ENCODE data around the gene FRMD5. TPM values are rescaled to one million over a fixed set of nuclear protein-coding genes. Genes with fewer than 3 reads are reported as not detected.

The FRMD5 gene
- total RNA-seq, 1 experiment from 2014 or later, result 3.9 TPM

GRCh38 chr15:44099671-44100070 lies 95.4 kb downstream of the FRMD5 start:
- H2BK12ac ChIP-seq (ENCODE audit: insufficient read length, low read depth, low read length), result no peak overlapping the region
- no peaks in the 10 kb centered on the region for H3K4me1 ChIP-seq (ENCODE audit: insufficient read depth, low read length)
- no peak overlapping the region for H3K4me2 ChIP-seq (ENCODE audit: insufficient read depth, insufficient read length, low read length)
- H2AK5ac ChIP-seq (ENCODE audit: insufficient read length, low read length), result no peak overlapping the region
- no peak overlapping the region for H3K18ac ChIP-seq (ENCODE audit: insufficient read length, low read depth, low read length)
- TF ChIP-seq, protein P1, sequence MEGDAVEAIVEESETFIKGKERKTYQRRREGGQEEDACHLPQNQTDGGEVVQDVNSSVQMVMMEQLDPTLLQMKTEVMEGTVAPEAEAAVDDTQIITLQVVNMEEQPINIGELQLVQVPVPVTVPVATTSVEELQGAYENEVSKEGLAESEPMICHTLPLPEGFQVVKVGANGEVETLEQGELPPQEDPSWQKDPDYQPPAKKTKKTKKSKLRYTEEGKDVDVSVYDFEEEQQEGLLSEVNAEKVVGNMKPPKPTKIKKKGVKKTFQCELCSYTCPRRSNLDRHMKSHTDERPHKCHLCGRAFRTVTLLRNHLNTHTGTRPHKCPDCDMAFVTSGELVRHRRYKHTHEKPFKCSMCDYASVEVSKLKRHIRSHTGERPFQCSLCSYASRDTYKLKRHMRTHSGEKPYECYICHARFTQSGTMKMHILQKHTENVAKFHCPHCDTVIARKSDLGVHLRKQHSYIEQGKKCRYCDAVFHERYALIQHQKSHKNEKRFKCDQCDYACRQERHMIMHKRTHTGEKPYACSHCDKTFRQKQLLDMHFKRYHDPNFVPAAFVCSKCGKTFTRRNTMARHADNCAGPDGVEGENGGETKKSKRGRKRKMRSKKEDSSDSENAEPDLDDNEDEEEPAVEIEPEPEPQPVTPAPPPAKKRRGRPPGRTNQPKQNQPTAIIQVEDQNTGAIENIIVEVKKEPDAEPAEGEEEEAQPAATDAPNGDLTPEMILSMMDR (conservative IDR thresholded peaks at IDR 0.05), result no peak
- H3K23ac ChIP-seq (ENCODE audit: insufficient read length, low read depth, low read length), result no peak overlapping the region
- H3K27me3 ChIP-seq (ENCODE audit: insufficient read depth, low read length), result no peaks in the 10 kb centered on the region
- H3K9ac ChIP-seq (ENCODE audit: extremely low read depth, insufficient read length, low read length), result no peak overlapping the region
- no peaks in the 10 kb centered on the region for H3K27me3 Mint-ChIP-seq (ENCODE audit: low read depth)
- H4K5ac ChIP-seq (ENCODE audit: insufficient read length, low read depth, low read length), result no peak overlapping the region
- no peak overlapping the region for H2BK120ac ChIP-seq (ENCODE audit: low read depth, low read length, poor library complexity, severe bottlenecking)
- H2BK5ac ChIP-seq (ENCODE audit: insufficient read length, low read length), result no peak overlapping the region
- no peaks in the 10 kb centered on the region for H3K79me1 ChIP-seq (ENCODE audit: insufficient read depth, low read depth, low read length, poor library complexity, severe bottlenecking)
- no peak overlapping the region for H3K14ac ChIP-seq (ENCODE audit: insufficient read depth, low read length)
- no peak overlapping the region for H3T11ph ChIP-seq (ENCODE audit: low read length)
- no peaks in the 10 kb centered on the region for H3K23me2 ChIP-seq (ENCODE audit: insufficient read length, low read depth, low read length, poor library complexity, severe bottlenecking)
- H4K8ac ChIP-seq (replicated peaks; ENCODE audit: insufficient read length, low read depth, low read length), result no peak overlapping the region
- DNase-seq, result no peak
- no peak overlapping the region for H3K27ac Mint-ChIP-seq
- no peaks in the 10 kb centered on the region for H3K9me3 ChIP-seq (ENCODE audit: control insufficient read depth, low read depth, low read length)
- H2BK20ac ChIP-seq (ENCODE audit: low read depth, low read length, poor library complexity, severe bottlenecking), result no peak overlapping the region
- no peaks in the 10 kb centered on the region for H4K20me1 ChIP-seq (ENCODE audit: control insufficient read depth, insufficient read depth, insufficient read length)
- peaks cover 2% of the 10 kb centered on the region; the same call in 1 of the 2 replicates for H3K79me2 ChIP-seq (ENCODE audit: insufficient read depth, low read length)
- no peak overlapping the region for H2BK15ac ChIP-seq (ENCODE audit: low read depth, low read length)
- no peak overlapping the region for H3K27ac ChIP-seq (ENCODE audit: insufficient read length, low read depth, low read length)
- no peaks in the 10 kb centered on the region for H3K9me3 Mint-ChIP-seq
- peaks cover 8 to 9% of the 10 kb centered on the region in 2 experiments for H3K4me1 Mint-ChIP-seq
- no CpG with 5 or more reads among the region's 1 CpG for WGBS (ENCODE audit: extremely low coverage, insufficient read length, low lambda C conversion rate)
- H2AFZ ChIP-seq (ENCODE audit: low read length), result no peak overlapping the region
- H3K36me3 Mint-ChIP-seq (ENCODE audit: insufficient read depth in 1 of 3, low read depth in 3 of 3), result no peaks in the 10 kb centered on the region
- H3K56ac ChIP-seq (ENCODE audit: insufficient read length, low read depth, low read length), result no peak overlapping the region
- H4K91ac ChIP-seq (ENCODE audit: insufficient read length, low read depth, low read length), result no peak overlapping the region
- no peak overlapping the region for H3K4ac ChIP-seq (ENCODE audit: low read depth, low read length)
- no peak overlapping the region for H3K4me3 Mint-ChIP-seq
